WERI-Rb-1 (cell line): ENCODE data around the gene SAFB2.

Experiments
- DNase-seq: peaks from one replicate; pipeline ENCODE4 v3.0.0-alpha.2; 2020
- H3K27ac ChIP-seq: fragments of 250-450 bp; sonication (Bioruptor Pico); 2 replicates; pipeline ENCODE4 v1.5.1; 2020; ENCODE audit warnings: mild to moderate bottlenecking, moderate library complexity
- H3K27me3 ChIP-seq: fragments of 250-450 bp; sonication (Bioruptor Pico); 2 replicates; pipeline ENCODE4 v1.5.1; 2021; ENCODE audit warnings: mild to moderate bottlenecking, low read depth, moderate library complexity; ENCODE audit not compliant: insufficient read depth, severe bottlenecking
- H3K36me3 ChIP-seq: fragments of 250-450 bp; sonication (Bioruptor Pico); 2 replicates; pipeline ENCODE4 v1.5.1; 2020; ENCODE audit warnings: mild to moderate bottlenecking, moderate library complexity
- H3K4me3 ChIP-seq: 2 replicates; pipeline ENCODE4 v1.5.1; 2011; ENCODE audit warnings: low read depth, mild to moderate bottlenecking, control low read depth, low read length
- H3K9me3 ChIP-seq: fragments of 250-450 bp; sonication (Bioruptor Pico); 2 replicates; pipeline ENCODE4 v1.5.1; 2021; ENCODE audit warnings: mild to moderate bottlenecking, moderate library complexity; ENCODE audit not compliant: severe bottlenecking
- TF ChIP-seq, protein P1 (sequence below): IDR thresholded peaks from 2 replicates; pipeline ENCODE4 v1.5.1; 2011; ENCODE audit warnings: low read depth, mild to moderate bottlenecking, control low read depth, inconsistent platforms, low read length

SAFB2 gene

DNA sequence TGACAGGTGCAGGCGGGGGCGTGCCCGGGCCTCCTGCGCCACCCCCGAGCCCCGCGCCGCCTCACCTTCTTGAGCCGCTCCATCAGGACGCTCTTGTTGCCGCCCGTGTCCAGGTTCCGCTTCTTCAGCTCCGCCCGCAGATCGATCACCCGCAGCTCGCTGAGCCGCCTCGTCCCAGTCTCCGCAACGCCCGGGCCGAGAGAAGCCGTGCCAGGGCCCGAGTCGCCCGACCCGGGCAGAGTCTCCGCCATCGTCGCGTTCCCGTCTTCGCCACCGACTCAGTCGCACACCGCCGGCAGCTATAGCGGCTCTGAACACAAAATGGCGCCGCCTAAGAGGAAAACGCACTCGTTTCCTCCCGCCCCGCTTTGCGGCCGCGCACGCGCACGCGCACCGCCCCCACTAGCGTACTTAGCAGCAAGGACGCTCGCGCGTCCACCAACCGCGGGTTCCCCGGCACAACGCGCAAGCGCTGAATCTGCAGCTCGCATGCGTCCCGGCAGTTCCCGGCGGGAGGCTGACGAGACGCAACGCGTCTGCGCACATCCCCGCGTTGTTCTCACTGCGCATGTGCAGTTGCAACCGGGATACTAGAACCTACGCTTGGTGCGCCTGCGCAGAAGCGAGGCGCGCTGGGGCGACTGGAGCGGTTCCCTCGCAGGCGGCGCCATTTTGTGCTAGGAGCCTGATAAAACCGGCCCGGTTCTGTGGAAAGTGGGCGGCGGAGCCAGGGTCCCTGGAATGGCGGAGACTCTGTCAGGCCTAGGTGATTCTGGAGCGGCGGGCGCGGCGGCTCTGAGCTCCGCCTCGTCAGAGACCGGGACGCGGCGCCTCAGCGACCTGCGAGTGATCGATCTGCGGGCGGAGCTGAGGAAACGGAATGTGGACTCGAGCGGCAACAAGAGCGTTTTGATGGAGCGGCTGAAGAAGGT, at the start of gene SAFB2, which contains the start of gene SAFB:
Gene SAFB2, minus strand, starts transcription at position 312 of the 932 bp plus-strand sequence. Its CDS starts 61 bp downstream, at position 251.
Gene SAFB, plus strand, starts transcription at position 619 of the 932 bp plus-strand sequence. Its CDS starts 123 bp downstream, at position 742.
- no peaks in the 10 kb centered on the region for H3K27me3 ChIP-seq
- TF ChIP-seq, protein P1, sequence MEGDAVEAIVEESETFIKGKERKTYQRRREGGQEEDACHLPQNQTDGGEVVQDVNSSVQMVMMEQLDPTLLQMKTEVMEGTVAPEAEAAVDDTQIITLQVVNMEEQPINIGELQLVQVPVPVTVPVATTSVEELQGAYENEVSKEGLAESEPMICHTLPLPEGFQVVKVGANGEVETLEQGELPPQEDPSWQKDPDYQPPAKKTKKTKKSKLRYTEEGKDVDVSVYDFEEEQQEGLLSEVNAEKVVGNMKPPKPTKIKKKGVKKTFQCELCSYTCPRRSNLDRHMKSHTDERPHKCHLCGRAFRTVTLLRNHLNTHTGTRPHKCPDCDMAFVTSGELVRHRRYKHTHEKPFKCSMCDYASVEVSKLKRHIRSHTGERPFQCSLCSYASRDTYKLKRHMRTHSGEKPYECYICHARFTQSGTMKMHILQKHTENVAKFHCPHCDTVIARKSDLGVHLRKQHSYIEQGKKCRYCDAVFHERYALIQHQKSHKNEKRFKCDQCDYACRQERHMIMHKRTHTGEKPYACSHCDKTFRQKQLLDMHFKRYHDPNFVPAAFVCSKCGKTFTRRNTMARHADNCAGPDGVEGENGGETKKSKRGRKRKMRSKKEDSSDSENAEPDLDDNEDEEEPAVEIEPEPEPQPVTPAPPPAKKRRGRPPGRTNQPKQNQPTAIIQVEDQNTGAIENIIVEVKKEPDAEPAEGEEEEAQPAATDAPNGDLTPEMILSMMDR: no peak
- DNase-seq: peak; percentile 99
- H3K36me3 ChIP-seq: peaks cover 80% of the 10 kb centered on the region
- no peaks in the 10 kb centered on the region for H3K9me3 ChIP-seq
- peak within 1 kb of the TSS; percentile 78 for H3K4me3 ChIP-seq
- peak within 1 kb of the TSS; percentile 97 for H3K27ac ChIP-seq

DNA sequence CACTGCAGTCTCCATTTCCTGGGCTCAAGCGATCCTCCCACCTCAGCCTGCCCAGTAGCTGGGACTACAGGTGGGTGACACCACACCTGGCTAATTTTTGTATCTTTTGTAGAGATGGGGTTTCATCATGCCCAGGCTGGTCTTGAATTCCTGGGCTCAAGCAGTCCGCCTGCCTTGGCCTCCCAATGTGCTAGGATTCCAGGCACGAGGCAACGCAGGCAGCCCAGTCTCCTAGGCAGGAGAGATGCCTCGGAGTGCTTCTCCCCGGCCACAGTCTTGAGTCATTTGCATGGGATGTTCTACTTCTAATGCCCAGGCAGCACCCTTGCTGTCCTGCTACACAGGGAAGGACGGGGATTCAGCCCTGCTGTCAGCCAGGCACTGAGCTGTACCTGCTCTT, 49.0 kb upstream of the SAFB2 start:
- Histone ChIP-seq H3K27me3 (no peaks in the 10 kb centered on the region), H3K27ac (no peak overlapping the region), H3K36me3 (peaks cover 54% of the 10 kb centered on the region), H3K9me3 (no peaks in the 10 kb centered on the region), H3K4me3 (no peak overlapping the region)
- TF ChIP-seq, protein P1: no peak
- DNase-seq: no peak

DNA sequence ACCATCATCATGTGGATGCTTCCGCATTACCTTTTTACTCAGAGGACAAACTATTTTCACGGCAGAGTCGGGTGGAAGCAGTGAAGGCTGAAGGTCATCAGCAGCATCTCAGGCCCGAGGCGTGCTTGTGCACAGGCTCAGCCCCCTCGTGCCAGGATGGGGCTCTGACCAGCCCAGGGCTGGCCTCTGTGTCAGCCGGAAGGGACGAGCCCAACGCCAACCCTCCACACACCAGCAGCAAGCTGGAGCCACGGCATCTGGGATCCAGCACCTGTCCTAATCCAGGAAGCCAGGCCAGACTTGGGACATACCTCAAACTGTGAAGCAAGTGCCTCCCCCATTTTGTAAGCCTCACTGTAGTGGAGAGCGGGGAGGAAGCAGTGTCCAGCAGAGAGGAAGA, 46.6 kb upstream of the SAFB2 start:
- H3K27ac ChIP-seq: no peak overlapping the region
- H3K36me3 ChIP-seq: peaks cover 69% of the 10 kb centered on the region
- no peak overlapping the region for H3K4me3 ChIP-seq
- H3K27me3 ChIP-seq: no peaks in the 10 kb centered on the region
- no peak for DNase-seq
- H3K9me3 ChIP-seq: no peaks in the 10 kb centered on the region
- TF ChIP-seq, protein P1: no peak

GRCh38 chr19:5667751-5668271, 45.2 kb upstream of the SAFB2 start:
- no peaks in the 10 kb centered on the region for H3K9me3 ChIP-seq
- H3K27ac ChIP-seq: 0 out of 2 replicates have a peak overlapping the region, but pooled peaks have one; percentile 23
- peak; percentile 88 for DNase-seq
- H3K4me3 ChIP-seq: no peak overlapping the region
- H3K36me3 ChIP-seq: peaks cover 80% of the 10 kb centered on the region
- TF ChIP-seq, protein P1: no peak
- no peaks in the 10 kb centered on the region for H3K27me3 ChIP-seq

GRCh38 chr19:5666921-5667610, 44.5 kb upstream of the SAFB2 start:
- H3K36me3 ChIP-seq: peaks cover 86% of the 10 kb centered on the region

More at GRCh38 chr19:5666921-5667610, 44.5 kb upstream of the SAFB2 start:
- TF ChIP-seq, protein P1: no peak
- DNase-seq: no peak
- Histone ChIP-seq H3K4me3 (no peak overlapping the region), H3K9me3 (no peaks in the 10 kb centered on the region), H3K27ac (no peak overlapping the region), H3K27me3 (no peaks in the 10 kb centered on the region)
